Osteoblast (primary cell): ENCODE results near the gene TCF4. TPM values are rescaled to one million over a fixed set of nuclear protein-coding genes. Genes with fewer than 3 reads are reported as not detected.

Source experiments
- DNase-seq: peaks from one replicate; pipeline ENCODE4 v3.0.0; 2011; ENCODE audit warnings: low spot score, mixed read lengths; ENCODE audit not compliant: insufficient read length; ENCODE audit errors: missing footprints
- H2AFZ ChIP-seq: 2 replicates; pipeline ENCODE4 v1.6.0; 2011; ENCODE audit warnings: mild to moderate bottlenecking, low read length
- H3K27ac ChIP-seq: 2 replicates; pipeline ENCODE4 v1.5.1; 2011; ENCODE audit warnings: mild to moderate bottlenecking, low read depth, low read length, moderate library complexity
- H3K27me3 ChIP-seq: 2 replicates; pipeline ENCODE4 v1.6.0; 2012; ENCODE audit warnings: mild to moderate bottlenecking, control low read depth, inconsistent platforms, low read length, moderate library complexity; ENCODE audit not compliant: insufficient read depth
- H3K36me3 ChIP-seq: 2 replicates; pipeline ENCODE4 v1.5.1; 2011; ENCODE audit warnings: mild to moderate bottlenecking, low read length, control low read depth, moderate library complexity; ENCODE audit not compliant: insufficient read depth
- H3K4me1 ChIP-seq: 2 replicates; pipeline ENCODE4 v1.5.1; 2011; ENCODE audit warnings: mild to moderate bottlenecking, low read length, control low read depth, moderate library complexity; ENCODE audit not compliant: insufficient read depth
- H3K4me2 ChIP-seq: 2 replicates; pipeline ENCODE4 v1.6.0; 2011; ENCODE audit warnings: mild to moderate bottlenecking, low read length; ENCODE audit not compliant: insufficient read depth
- H3K4me3 ChIP-seq: fragments of 200-600 bp; sonication (generic); 3 replicates; pipeline ENCODE4 v1.5.1; 2012; ENCODE audit warnings: mild to moderate bottlenecking, low read length, inconsistent platforms; ENCODE audit not compliant: insufficient read depth
- H3K79me2 ChIP-seq: 2 replicates; pipeline ENCODE4 v1.6.0; 2012; ENCODE audit warnings: mild to moderate bottlenecking, low read length, control low read depth, inconsistent platforms; ENCODE audit not compliant: insufficient read depth
- H3K9me3 ChIP-seq: 2 replicates; pipeline ENCODE4 v1.5.1; 2011; ENCODE audit warnings: low read depth, low read length, control low read depth
- H4K20me1 ChIP-seq: 2 replicates; pipeline ENCODE4 v1.6.0; 2012; ENCODE audit warnings: mild to moderate bottlenecking, low read length, control low read depth; ENCODE audit not compliant: insufficient read depth
- total RNA-seq: library from RNA; depleted of rRNA; stranded (reverse); fragments of >200 nt; gene quantifications from 2 replicates; pipeline ENCODE4 v1.2.3, GENCODE V29; 2012
- TF ChIP-seq, protein P1 (sequence below): IDR thresholded peaks from 2 replicates; pipeline ENCODE4 v1.5.1; 2011; ENCODE audit warnings: mild to moderate bottlenecking, low read depth, low read length, moderate library complexity; ENCODE audit errors: extremely low read depth

TCF4 gene
- total RNA-seq, 1 donor, result 87.2 TPM

GRCh38 chr18:55396267-55396905, 191.6 kb downstream of the TCF4 start:
- Histone ChIP-seq H3K4me2 (no peak overlapping the region), H3K79me2 (peaks cover 40% of the 10 kb centered on the region), H3K4me3 (no peak overlapping the region), H3K36me3 (no peaks in the 10 kb centered on the region), H3K27ac (no peak overlapping the region), H4K20me1 (peaks cover 4% of the 10 kb centered on the region), H2AFZ (no peak overlapping the region), H3K4me1 (peaks cover 8% of the 10 kb centered on the region), H3K27me3 (no peaks in the 10 kb centered on the region), H3K9me3 (no peaks in the 10 kb centered on the region)
- TF ChIP-seq, protein P1, sequence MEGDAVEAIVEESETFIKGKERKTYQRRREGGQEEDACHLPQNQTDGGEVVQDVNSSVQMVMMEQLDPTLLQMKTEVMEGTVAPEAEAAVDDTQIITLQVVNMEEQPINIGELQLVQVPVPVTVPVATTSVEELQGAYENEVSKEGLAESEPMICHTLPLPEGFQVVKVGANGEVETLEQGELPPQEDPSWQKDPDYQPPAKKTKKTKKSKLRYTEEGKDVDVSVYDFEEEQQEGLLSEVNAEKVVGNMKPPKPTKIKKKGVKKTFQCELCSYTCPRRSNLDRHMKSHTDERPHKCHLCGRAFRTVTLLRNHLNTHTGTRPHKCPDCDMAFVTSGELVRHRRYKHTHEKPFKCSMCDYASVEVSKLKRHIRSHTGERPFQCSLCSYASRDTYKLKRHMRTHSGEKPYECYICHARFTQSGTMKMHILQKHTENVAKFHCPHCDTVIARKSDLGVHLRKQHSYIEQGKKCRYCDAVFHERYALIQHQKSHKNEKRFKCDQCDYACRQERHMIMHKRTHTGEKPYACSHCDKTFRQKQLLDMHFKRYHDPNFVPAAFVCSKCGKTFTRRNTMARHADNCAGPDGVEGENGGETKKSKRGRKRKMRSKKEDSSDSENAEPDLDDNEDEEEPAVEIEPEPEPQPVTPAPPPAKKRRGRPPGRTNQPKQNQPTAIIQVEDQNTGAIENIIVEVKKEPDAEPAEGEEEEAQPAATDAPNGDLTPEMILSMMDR, result no peak
- DNase-seq, result no peak

- DNase-seq, result no peak
- Histone ChIP-seq H3K9me3 (no peaks in the 10 kb centered on the region), H3K4me2 (no peak overlapping the region), H3K27me3 (no peaks in the 10 kb centered on the region), H4K20me1 (peaks cover 4% of the 10 kb centered on the region), H2AFZ (no peak overlapping the region), H3K27ac (no peak overlapping the region), H3K4me1 (peaks cover 2% of the 10 kb centered on the region), H3K79me2 (peaks cover 35% of the 10 kb centered on the region), H3K36me3 (no peaks in the 10 kb centered on the region), H3K4me3 (no peak overlapping the region)
- TF ChIP-seq, protein P1, result no peak
These were observed 192.2 kb downstream of the TCF4 start for GRCh38 chr18:55395799-55396198.

DNA sequence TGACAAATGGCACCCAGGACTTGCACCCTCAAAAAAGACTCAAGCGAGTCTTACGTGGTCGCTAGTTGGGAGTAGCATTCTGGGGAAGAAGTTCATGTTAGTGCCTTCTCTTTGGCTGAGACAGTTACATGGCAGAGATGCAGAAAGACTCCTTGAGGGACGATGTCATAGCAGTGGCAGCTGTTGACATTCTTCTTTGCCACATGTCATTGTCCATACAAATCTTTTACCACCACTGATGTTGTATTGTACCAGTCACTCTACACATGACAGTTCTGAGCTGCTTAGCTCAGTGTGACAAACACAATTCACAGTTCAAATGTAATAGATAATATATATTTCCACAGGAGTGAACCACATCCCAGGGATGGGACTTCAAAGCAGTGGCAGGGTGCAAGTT, 197.1 kb downstream of the TCF4 start:
- no peak for DNase-seq
- no peaks in the 10 kb centered on the region for H3K36me3 ChIP-seq
- TF ChIP-seq, protein P1, result no peak
- H3K9me3 ChIP-seq, result no peaks in the 10 kb centered on the region
- H4K20me1 ChIP-seq, result peaks cover 2% of the 10 kb centered on the region
- H3K27ac ChIP-seq, result no peak overlapping the region
- no peak overlapping the region for H3K4me2 ChIP-seq
- no peak overlapping the region for H2AFZ ChIP-seq
- no peaks in the 10 kb centered on the region for H3K4me1 ChIP-seq
- H3K27me3 ChIP-seq, result no peaks in the 10 kb centered on the region
- H3K4me3 ChIP-seq, result no peak overlapping the region
- H3K79me2 ChIP-seq, result peaks cover 13% of the 10 kb centered on the region

GRCh38 chr18:55387139-55387984, 200.6 kb downstream of the TCF4 start:
- TF ChIP-seq, protein P1, result no peak
- Histone ChIP-seq H3K4me2 (no peak overlapping the region), H3K79me2 (peaks cover 19% of the 10 kb centered on the region), H4K20me1 (peaks cover 8% of the 10 kb centered on the region), H3K4me1 (no peaks in the 10 kb centered on the region), H3K27me3 (no peaks in the 10 kb centered on the region), H3K27ac (no peak overlapping the region), H3K36me3 (no peaks in the 10 kb centered on the region), H3K4me3 (no peak overlapping the region), H2AFZ (no peak overlapping the region), H3K9me3 (no peaks in the 10 kb centered on the region)
- DNase-seq, result no peak
